LNCaP clone FGC (cell line): Measurements from ENCODE around the gene GOSR2.

ENCODE experiments used
- DNase-seq: peaks from one replicate; pipeline ENCODE4 v3.0.0-alpha.2; 2011; ENCODE audit warnings: low read depth
- H3K4me3 ChIP-seq: 2 replicates; pipeline ENCODE4 v1.5.1; 2011; ENCODE audit warnings: mild to moderate bottlenecking, low read depth, low read length, control low read depth
- CTCF ChIP-seq: IDR thresholded peaks from 2 replicates; pipeline ENCODE4 v1.5.1; 2012; ENCODE audit warnings: mild to moderate bottlenecking; ENCODE audit not compliant: control insufficient read depth, insufficient read depth; ENCODE audit errors: extremely low read depth

The GOSR2 gene

DNA sequence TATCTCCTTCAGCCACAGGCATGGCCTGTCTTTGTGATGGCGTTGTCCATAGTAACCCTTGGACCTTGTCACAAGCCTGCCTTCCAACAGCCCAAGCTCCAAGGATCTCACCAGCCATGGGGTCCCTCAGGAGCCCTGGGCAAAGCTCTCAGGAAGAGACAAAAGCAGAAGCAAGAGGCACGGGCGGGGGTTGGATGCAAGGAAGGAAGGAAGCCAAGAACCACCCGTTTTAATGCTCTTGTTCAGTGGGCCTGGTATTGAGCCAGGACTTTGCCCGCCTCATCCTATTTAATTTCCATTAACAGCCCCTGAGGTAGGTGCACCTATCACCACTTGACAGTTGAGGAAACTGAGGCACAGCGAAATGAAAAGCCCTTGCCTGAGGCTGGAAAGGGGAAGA is 32.3 kb upstream of the GOSR2 start:
- no peak for TF ChIP-seq CTCF

GRCh38 chr17:46892192-46892703 is 30.7 kb upstream of the GOSR2 start:
- H3K4me3 ChIP-seq, result no peak overlapping the region
- no peak for DNase-seq
- TF ChIP-seq CTCF, result no peak

More for the DNA sequence above, 32.3 kb upstream of the GOSR2 start:
- no peak for DNase-seq
- H3K4me3 ChIP-seq, result no peak overlapping the region

GRCh38 chr17:46894024-46894423 is 28.9 kb upstream of the GOSR2 start:
- DNase-seq, result peak; percentile 27
- TF ChIP-seq CTCF, result no peak
- H3K4me3 ChIP-seq, result no peak overlapping the region

DNA sequence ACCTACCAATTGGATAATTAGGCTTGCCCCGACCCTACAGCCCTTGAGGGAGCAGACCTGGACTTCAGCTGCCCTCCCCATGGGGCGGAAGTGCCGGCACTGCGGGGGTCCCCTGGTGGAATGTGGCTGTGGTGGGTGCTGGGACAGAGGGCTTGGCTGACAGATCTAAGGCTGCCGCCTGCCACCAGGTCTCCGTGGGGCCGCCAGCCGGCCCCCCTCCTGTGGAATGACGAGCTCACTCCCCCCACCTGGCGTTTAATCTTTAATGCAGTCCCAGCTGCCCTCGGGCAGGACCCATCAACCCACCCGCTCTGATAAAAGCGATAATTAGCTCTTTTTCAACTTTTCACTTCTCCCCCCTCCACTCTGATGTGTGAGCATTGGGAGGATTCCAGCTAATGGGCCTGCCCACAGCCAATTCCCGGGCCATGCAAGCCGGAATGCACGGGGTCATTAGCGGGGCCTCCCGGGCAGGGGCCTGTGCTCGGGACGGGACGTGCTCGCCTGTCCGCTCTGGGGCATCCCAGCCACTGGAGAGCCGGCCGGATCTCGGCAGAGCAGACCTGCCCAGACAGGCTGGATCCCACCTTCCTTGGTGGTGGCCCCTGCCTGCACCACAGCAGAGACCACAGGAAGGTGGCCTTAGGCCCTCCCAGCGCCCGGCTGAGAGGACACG is 28.3 kb upstream of the GOSR2 start:
- DNase-seq, result no peak
- TF ChIP-seq CTCF, result no peak
- H3K4me3 ChIP-seq, result no peak overlapping the region

DNA sequence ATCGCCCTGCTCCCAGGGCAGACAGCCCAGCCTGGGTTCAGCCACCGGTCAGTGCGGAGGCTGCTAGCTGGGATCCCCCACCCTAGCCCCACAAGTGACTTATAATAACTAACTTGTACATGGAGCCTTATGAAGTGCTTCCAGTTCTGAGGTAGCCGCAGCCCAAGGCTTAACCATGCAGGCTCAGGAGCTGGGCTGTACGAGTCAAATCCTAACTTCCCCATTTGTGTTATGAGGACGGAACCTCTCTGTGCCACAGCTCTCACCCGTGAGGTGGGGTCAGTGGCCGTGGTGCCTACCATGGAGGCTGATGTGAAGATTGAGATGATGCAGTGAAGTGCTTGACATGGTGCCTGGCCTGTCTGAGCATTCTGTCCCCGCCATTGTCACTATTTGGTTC is 27.8 kb upstream of the GOSR2 start:
- DNase-seq, result no peak
- no peak for TF ChIP-seq CTCF
- no peak overlapping the region for H3K4me3 ChIP-seq

DNA sequence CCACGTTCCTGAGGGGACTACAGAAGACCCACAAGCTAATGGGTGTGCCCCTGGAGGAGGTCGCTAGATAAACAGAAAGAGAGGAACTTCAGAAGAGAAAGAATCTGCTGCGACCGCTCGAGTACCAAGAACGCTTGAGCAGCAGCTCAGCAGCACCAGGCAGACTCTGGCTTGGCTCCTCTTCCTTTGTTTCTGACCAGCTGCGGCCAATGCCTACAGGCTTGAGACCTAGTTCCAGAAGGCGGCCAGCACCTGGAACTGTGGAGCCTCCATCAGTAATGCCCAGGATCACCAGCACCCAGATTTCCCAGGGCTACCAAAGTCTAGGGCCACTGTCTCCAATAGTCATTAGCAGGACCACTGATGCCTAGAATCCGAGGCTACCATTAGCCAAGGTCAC is 26.0 kb upstream of the GOSR2 start:
- no peak for DNase-seq

More for the DNA sequence above, 26.0 kb upstream of the GOSR2 start:
- no peak for TF ChIP-seq CTCF
- no peak overlapping the region for H3K4me3 ChIP-seq
